Mesendoderm (in vitro differentiated cells): ENCODE measurements around the gene LAMA3.

Experiments used
- DNase-seq: peaks from one replicate; pipeline ENCODE4 v3.0.0; 2013
- H2AK5ac ChIP-seq: 2 replicates; pipeline ENCODE4 v1.6.1; 2013; ENCODE audit warnings: low read length, inconsistent platforms
- H2BK120ac ChIP-seq: 2 replicates; pipeline ENCODE4 v1.6.1; 2013; ENCODE audit warnings: low read depth, mild to moderate bottlenecking, low read length, moderate library complexity, mixed read lengths
- H2BK15ac ChIP-seq: replicated peaks from 2 replicates; pipeline ENCODE4 v1.6.1; 2013; ENCODE audit warnings: low read depth, mild to moderate bottlenecking, moderate library complexity
- H2BK5ac ChIP-seq: 2 replicates; pipeline ENCODE4 v1.6.1; 2013; ENCODE audit warnings: low read length, inconsistent platforms
- H3K18ac ChIP-seq: 2 replicates; pipeline ENCODE4 v1.6.1; 2013; ENCODE audit warnings: mild to moderate bottlenecking, low read length, mixed read lengths
- H3K23ac ChIP-seq: one replicate; pipeline ENCODE4 v1.6.1; 2013; ENCODE audit warnings: low read length
- H3K27ac ChIP-seq: 2 replicates; pipeline ENCODE4 v1.5.1; 2013; ENCODE audit warnings: low read depth, mild to moderate bottlenecking, inconsistent platforms, low read length, moderate library complexity
- H3K27me3 ChIP-seq: 2 replicates; pipeline ENCODE4 v1.6.1; 2013; ENCODE audit warnings: low read length, control low read depth, mild to moderate bottlenecking, inconsistent platforms; ENCODE audit not compliant: insufficient read depth, poor library complexity
- H3K36me3 ChIP-seq: 2 replicates; pipeline ENCODE4 v1.6.1; 2013; ENCODE audit warnings: low read length, inconsistent platforms; ENCODE audit not compliant: control insufficient read depth, insufficient read depth
- H3K4ac ChIP-seq: one replicate; pipeline ENCODE4 v1.6.1; 2013; ENCODE audit warnings: low read depth, mild to moderate bottlenecking, low read length, moderate library complexity
- H3K4me1 ChIP-seq: 2 replicates; pipeline ENCODE4 v1.6.1; 2013; ENCODE audit warnings: low read depth, low read length, inconsistent platforms; ENCODE audit not compliant: control insufficient read depth
- H3K4me2 ChIP-seq: 2 replicates; pipeline ENCODE4 v1.6.1; 2013; ENCODE audit warnings: low read length
- H3K4me3 ChIP-seq: 2 replicates; pipeline ENCODE4 v1.5.1; 2013; ENCODE audit warnings: mild to moderate bottlenecking, low read length
- H3K56ac ChIP-seq: one replicate; pipeline ENCODE4 v1.6.1; 2013; ENCODE audit warnings: low read length
- H3K79me1 ChIP-seq: 2 replicates; pipeline ENCODE4 v1.6.1; 2013; ENCODE audit warnings: low read length, inconsistent platforms
- H3K79me2 ChIP-seq: 2 replicates; pipeline ENCODE4 v1.6.1; 2013; ENCODE audit warnings: mild to moderate bottlenecking, low read length; ENCODE audit not compliant: control insufficient read depth, insufficient read depth
- H3K9ac ChIP-seq: 2 replicates; pipeline ENCODE4 v1.6.1; 2013; ENCODE audit warnings: low read length, inconsistent platforms
- H4K5ac ChIP-seq: one replicate; pipeline ENCODE4 v1.6.1; 2013; ENCODE audit warnings: low read length
- H4K8ac ChIP-seq: one replicate; pipeline ENCODE4 v1.6.1; 2013; ENCODE audit warnings: low read depth, mild to moderate bottlenecking, control low read depth, low read length, moderate library complexity
- WGBS: extraction: QIAGEN DNeasy Blood & Tissue Kit; methylation state at CpG from one replicate; pipeline ENCODE4 v1.1.7; 2013; ENCODE audit warnings: low lambda C conversion rate, missing lambda C conversion rate; ENCODE audit not compliant: insufficient coverage; ENCODE audit errors: extremely low coverage; 5-methylcytosine and 5-hydroxymethylcytosine counted together

LAMA3 gene

GRCh38 chr18:23716966-23717365 lies 27.7 kb downstream of the LAMA3 start:
- no peak overlapping the region for H4K5ac ChIP-seq
- H2BK120ac ChIP-seq = no peak overlapping the region
- no peak overlapping the region for H2AK5ac ChIP-seq
- H3K4me1 ChIP-seq = no peaks in the 10 kb centered on the region
- no peaks in the 10 kb centered on the region for H3K27me3 ChIP-seq
- no peaks in the 10 kb centered on the region for H3K79me1 ChIP-seq
- no peak overlapping the region for H3K4me3 ChIP-seq
- H3K4me2 ChIP-seq = no peak overlapping the region
- H3K9ac ChIP-seq = no peak overlapping the region
- H3K56ac ChIP-seq = no peak overlapping the region
- no peaks in the 10 kb centered on the region for H3K36me3 ChIP-seq
- H3K4ac ChIP-seq = no peak overlapping the region
- no peak overlapping the region for H2BK5ac ChIP-seq
- H3K27ac ChIP-seq = no peak overlapping the region
- H3K79me2 ChIP-seq = no peaks in the 10 kb centered on the region
- no peak overlapping the region for H3K18ac ChIP-seq
- no peak overlapping the region for H2BK15ac ChIP-seq
- no peak overlapping the region for H3K23ac ChIP-seq
- DNase-seq = no peak
- no peak overlapping the region for H4K8ac ChIP-seq

DNA sequence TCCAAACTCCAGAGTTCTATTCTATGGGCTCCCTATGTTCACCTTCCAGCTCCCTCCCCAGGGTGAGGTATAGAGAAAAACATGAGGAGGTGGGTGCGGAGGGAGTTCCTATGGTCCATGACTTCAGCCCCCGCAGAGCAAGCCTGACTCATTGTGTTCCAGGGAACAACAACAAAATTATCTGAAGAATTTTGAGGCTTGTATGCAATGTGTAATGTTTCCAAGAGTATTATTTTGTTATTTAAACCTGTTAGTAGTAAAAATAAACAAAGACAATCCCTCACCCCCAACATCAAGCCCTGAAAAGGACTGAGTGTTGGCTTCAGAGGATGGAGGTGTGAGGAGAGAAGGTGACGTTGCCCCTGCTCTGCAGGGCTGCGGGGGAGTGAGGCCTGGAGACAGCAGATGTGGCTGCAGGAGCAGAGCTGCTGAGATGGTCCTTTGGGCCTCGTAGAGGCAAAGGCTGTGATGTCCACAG lies 29.0 kb downstream of the LAMA3 start:
- no peak overlapping the region for H2BK120ac ChIP-seq
- H3K9ac ChIP-seq = no peak overlapping the region
- no peak overlapping the region for H4K5ac ChIP-seq
- no peak overlapping the region for H4K8ac ChIP-seq
- DNase-seq = no peak
- peak overlapping the region; percentile 22 for H3K18ac ChIP-seq
- no peaks in the 10 kb centered on the region for H3K79me1 ChIP-seq
- H3K27me3 ChIP-seq = no peaks in the 10 kb centered on the region
- no peak overlapping the region for H2AK5ac ChIP-seq
- no peaks in the 10 kb centered on the region for H3K36me3 ChIP-seq
- no peak overlapping the region for H3K27ac ChIP-seq
- H3K23ac ChIP-seq = no peak overlapping the region
- no CpG with 5 or more reads among the region's 5 CpGs for WGBS
- no peak overlapping the region for H2BK5ac ChIP-seq
- H3K79me2 ChIP-seq = no peaks in the 10 kb centered on the region
- no peak overlapping the region for H3K4me3 ChIP-seq
- no peak overlapping the region for H2BK15ac ChIP-seq
- no peaks in the 10 kb centered on the region for H3K4me1 ChIP-seq
- no peak overlapping the region for H3K56ac ChIP-seq
- H3K4ac ChIP-seq = no peak overlapping the region
- no peak overlapping the region for H3K4me2 ChIP-seq

GRCh38 chr18:23718731-23719130 lies 29.5 kb downstream of the LAMA3 start:
- DNase-seq = peak; percentile 36
- no peak overlapping the region for H3K23ac ChIP-seq
- no peak overlapping the region for H3K9ac ChIP-seq
- no peaks in the 10 kb centered on the region for H3K27me3 ChIP-seq
- no peak overlapping the region for H3K4me2 ChIP-seq
- no peak overlapping the region for H2BK5ac ChIP-seq
- no CpG with 5 or more reads among the region's 2 CpGs for WGBS
- H3K4ac ChIP-seq = no peak overlapping the region
- H2BK15ac ChIP-seq = no peak overlapping the region
- H3K27ac ChIP-seq = no peak overlapping the region
- no peak overlapping the region for H2AK5ac ChIP-seq
- H3K4me3 ChIP-seq = no peak overlapping the region
- no peaks in the 10 kb centered on the region for H3K4me1 ChIP-seq
- H3K79me2 ChIP-seq = no peaks in the 10 kb centered on the region
- H4K5ac ChIP-seq = no peak overlapping the region
- peak overlapping the region; percentile 22 for H3K18ac ChIP-seq
- H4K8ac ChIP-seq = no peak overlapping the region
- no peaks in the 10 kb centered on the region for H3K36me3 ChIP-seq
- no peak overlapping the region for H2BK120ac ChIP-seq
- H3K56ac ChIP-seq = no peak overlapping the region
- no peaks in the 10 kb centered on the region for H3K79me1 ChIP-seq

DNA sequence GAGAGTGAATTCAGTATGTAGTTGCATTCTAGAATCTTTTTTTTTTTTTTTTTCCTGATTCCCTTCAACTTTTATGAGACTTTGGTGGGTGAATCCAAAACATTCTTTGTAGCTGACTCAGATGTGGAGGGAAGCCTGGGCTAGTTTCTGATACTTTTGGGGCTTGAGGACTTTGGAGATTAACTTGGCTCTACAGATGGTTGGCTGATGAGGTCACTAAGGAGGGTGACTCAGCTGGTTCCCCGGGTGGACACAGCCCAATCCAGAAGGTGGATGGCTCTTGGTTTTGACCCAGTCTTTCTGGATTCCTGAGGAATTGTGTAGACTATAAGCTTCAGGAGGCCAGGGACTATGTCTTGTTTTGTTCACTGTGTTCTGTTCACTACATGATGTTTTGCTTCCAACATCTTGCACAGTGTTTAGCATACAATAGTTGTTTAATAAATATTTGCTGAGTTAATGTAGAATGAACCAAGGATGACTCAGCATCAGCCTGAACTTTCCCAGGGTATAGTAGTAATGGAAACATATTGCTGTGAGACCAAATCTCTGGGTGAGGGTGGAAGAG lies 30.5 kb downstream of the LAMA3 start:
- no peaks in the 10 kb centered on the region for H3K36me3 ChIP-seq
- H2BK5ac ChIP-seq = no peak overlapping the region
- peak overlapping the region; percentile 56 for H3K18ac ChIP-seq
- H2AK5ac ChIP-seq = no peak overlapping the region
- no peaks in the 10 kb centered on the region for H3K79me1 ChIP-seq
- H3K4ac ChIP-seq = peak overlapping the region; percentile 16
- H3K27ac ChIP-seq = no peak overlapping the region
- no peak overlapping the region for H3K4me2 ChIP-seq
- H4K5ac ChIP-seq = no peak overlapping the region
- no peak overlapping the region for H3K4me3 ChIP-seq
- no peak overlapping the region for H2BK15ac ChIP-seq
- no peaks in the 10 kb centered on the region for H3K4me1 ChIP-seq
- H3K56ac ChIP-seq = no peak overlapping the region
- H4K8ac ChIP-seq = no peak overlapping the region
- DNase-seq = peak; percentile 98
- H3K23ac ChIP-seq = no peak overlapping the region
- WGBS = no CpG with 5 or more reads among the region's 1 CpG
- no peaks in the 10 kb centered on the region for H3K27me3 ChIP-seq
- peak overlapping the region; percentile 90 for H2BK120ac ChIP-seq
- no peaks in the 10 kb centered on the region for H3K79me2 ChIP-seq
- no peak overlapping the region for H3K9ac ChIP-seq

DNA sequence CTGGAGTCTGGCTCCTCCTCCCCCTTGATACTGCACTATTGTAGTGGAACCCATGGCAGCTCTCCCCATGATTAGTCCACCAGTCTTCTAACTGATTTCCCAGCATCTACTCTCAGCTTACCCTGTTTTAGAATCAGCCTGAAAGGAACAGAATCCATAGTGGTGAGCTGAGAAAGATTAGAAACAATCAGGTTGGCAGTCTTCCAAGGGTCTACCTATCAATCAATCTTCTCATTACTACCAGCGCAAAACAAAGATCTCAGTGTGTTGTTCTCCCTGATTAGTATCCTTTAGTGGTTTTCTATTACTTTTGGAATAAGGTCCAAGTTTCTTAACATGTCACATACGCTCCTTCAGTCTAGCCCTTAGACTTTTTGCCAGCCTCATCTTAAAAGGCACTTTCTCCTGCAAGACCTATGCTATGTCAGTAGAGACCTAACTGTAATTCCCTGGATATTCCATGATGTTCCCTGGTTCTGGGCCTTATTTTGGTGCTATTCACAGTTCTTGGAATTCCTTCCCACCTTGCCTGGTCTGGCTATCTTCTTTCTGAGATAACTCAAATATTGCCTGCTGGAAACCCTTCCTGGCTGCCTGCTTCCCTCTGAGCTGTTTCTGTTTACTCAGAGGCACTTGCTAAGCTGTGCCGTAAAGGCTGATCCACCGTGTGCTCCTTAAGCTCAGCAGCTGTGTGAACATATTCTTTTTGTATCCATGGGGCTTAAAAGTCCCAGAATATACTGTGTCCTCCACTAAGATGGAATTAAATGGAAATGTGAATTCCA lies 32.6 kb downstream of the LAMA3 start:
- no peaks in the 10 kb centered on the region for H3K36me3 ChIP-seq
- no peaks in the 10 kb centered on the region for H3K27me3 ChIP-seq
- no peak overlapping the region for H2BK120ac ChIP-seq

More for the DNA sequence above, 32.6 kb downstream of the LAMA3 start:
- Histone ChIP-seq H3K4me2 (no peak overlapping the region), H3K23ac (no peak overlapping the region), H2BK15ac (no peak overlapping the region), H3K4me1 (no peaks in the 10 kb centered on the region), H3K4ac (no peak overlapping the region), H3K18ac (no peak overlapping the region), H3K79me1 (no peaks in the 10 kb centered on the region), H3K79me2 (no peaks in the 10 kb centered on the region), H3K4me3 (no peak overlapping the region), H4K8ac (no peak overlapping the region), H4K5ac (no peak overlapping the region), H3K27ac (peak overlapping the region; percentile 43), H2AK5ac (no peak overlapping the region), H3K9ac (no peak overlapping the region), H3K56ac (no peak overlapping the region), H2BK5ac (no peak overlapping the region)
- peak; percentile 87 for DNase-seq
- no CpG with 5 or more reads among the region's 4 CpGs for WGBS
